HepG2 (cell line): Measurements from ENCODE around the gene EVC. TPM values are rescaled to one million over a fixed set of nuclear protein-coding genes. Genes with fewer than 3 reads are reported as not detected.

Experiments
- ATAC-seq: fragments of 200-7000 bp; cut with Tn5 transposase; 3 replicates; pipeline ENCODE4 v1.9.1; 2020; ENCODE audit warnings: mild to moderate bottlenecking, moderate library complexity
- BruUV-seq: library from RNA; stranded (reverse); fragments of 400-500 nt; replicated peaks from 2 replicates; lab custom pipeline; 2021; lab: Mats Ljungman, UMichigan
- CTCF ChIA-PET: fragments of 300-600 bp; formaldehyde crosslinking; extraction: SDS; loops from one replicate; lab custom pipeline; 2021; ENCODE audit warnings: low total read pairs, inconsistent platforms, low intra/inter-chr PET ratio; lab: Yijun Ruan, JAX
- POLR2A ChIA-PET: fragments of 350-600 bp; sonication (Branson Sonifier 250); formaldehyde crosslinking; loops from one replicate; lab custom pipeline; 2020; ENCODE audit warnings: antibody characterized with exemption, inconsistent platforms; lab: Yijun Ruan, JAX
- DNase-seq: peaks from one replicate; pipeline ENCODE4 v3.0.0-alpha.2; 2015; ENCODE audit warnings: low spot score
- FAIRE-seq: peaks from 3 replicates; lab custom pipeline; 2011; peaks lifted over from hg19 to GRCh38; lab: Jason Lieb, UNC
- H2AFZ ChIP-seq: one replicate; pipeline ENCODE4 v1.6.1; 2011; ENCODE audit warnings: low read length, inconsistent platforms
- H3K27ac ChIP-seq: fragments of 300-600 bp; 3 replicates; pipeline ENCODE4 v1.8.0; 2011; ENCODE audit warnings: mixed run types, mild to moderate bottlenecking, mixed read lengths, low read length, inconsistent platforms; ENCODE audit not compliant: insufficient read depth; ENCODE audit errors: extremely low read length
- H3K27me3 ChIP-seq, 2 experiments: fragments of 200-600 bp in 1 of 2; 2 replicates in 1 of 2; 3 replicates in 1 of 2; pipeline versions ENCODE4 v1.6.0 to v1.8.0; 2011; ENCODE audit warnings: low read length in 2 of 2, mild to moderate bottlenecking in 2 of 2, moderate library complexity in 2 of 2, inconsistent platforms in 1 of 2; ENCODE audit not compliant: insufficient read depth in 2 of 2, control insufficient read depth in 1 of 2
- H3K36me3 ChIP-seq, 2 experiments: fragments of 200-600 bp in 1 of 2; replicated peaks in 1 of 2; 2 replicates in 1 of 2; 3 replicates in 1 of 2; pipeline versions ENCODE4 v1.5.1 to v1.8.0; 2011; ENCODE audit warnings: low read length in 2 of 2, inconsistent platforms in 1 of 2; ENCODE audit not compliant: insufficient read depth in 2 of 2, control insufficient read depth in 1 of 2
- H3K4me1 ChIP-seq: 2 replicates; pipeline ENCODE4 v1.5.1; 2012; ENCODE audit warnings: low read length, inconsistent platforms; ENCODE audit not compliant: insufficient read depth
- H3K4me2 ChIP-seq: 2 replicates; pipeline ENCODE4 v1.6.0; 2011; ENCODE audit warnings: low read depth, low read length, inconsistent platforms
- H3K4me3 ChIP-seq, 3 experiments: fragments of 200-600 bp in 1 of 3; sonication (generic), shearing (Covaris generic) in 1 of 3; replicated peaks in 1 of 3; 2 replicates each; pipeline ENCODE4 v1.5.1; 2011 to 2016; ENCODE audit warnings: low read length in 3 of 3, inconsistent platforms in 2 of 3, low read depth in 2 of 3, mild to moderate bottlenecking in 2 of 3, control low read depth in 1 of 3, mixed read lengths in 1 of 3; ENCODE audit not compliant: insufficient read depth in 1 of 3
- H3K79me2 ChIP-seq: one replicate; pipeline ENCODE4 v1.6.1; 2011; ENCODE audit warnings: low read length, inconsistent platforms; ENCODE audit not compliant: insufficient read depth
- H3K9ac ChIP-seq: 2 replicates; pipeline ENCODE4 v1.6.0; 2011; ENCODE audit warnings: mild to moderate bottlenecking, low read depth, low read length, inconsistent platforms; ENCODE audit not compliant: insufficient read depth
- H3K9me3 ChIP-seq: 2 replicates; pipeline ENCODE4 v1.5.1; 2012; ENCODE audit warnings: mild to moderate bottlenecking, low read length
- H4K20me1 ChIP-seq: 2 replicates; pipeline ENCODE4 v1.6.0; 2011; ENCODE audit warnings: inconsistent platforms, mild to moderate bottlenecking, low read length, moderate library complexity; ENCODE audit not compliant: insufficient read depth
- ARNTL ChIP-seq: sonication (generic); formaldehyde crosslinking; IDR thresholded peaks from 2 replicates; pipeline ENCODE4 v1.4.0; 2020; ENCODE audit warnings: mild to moderate bottlenecking, missing genetic modification reagents
- MTF1 ChIP-seq: sonication (generic); formaldehyde crosslinking; IDR thresholded peaks from 2 replicates; pipeline ENCODE4 v1.5.0; 2020; ENCODE audit warnings: missing genetic modification reagents
- THAP11 ChIP-seq: IDR thresholded peaks from 2 replicates; pipeline ENCODE4 v1.6.1; 2016; ENCODE audit warnings: missing biosample characterization, missing genetic modification reagents
- ZNF20 ChIP-seq: sonication (generic); formaldehyde crosslinking; IDR thresholded peaks from 2 replicates; pipeline ENCODE4 v1.4.0; 2020; ENCODE audit warnings: mild to moderate bottlenecking, moderate library complexity, missing genetic modification reagents
- ZNF205 ChIP-seq: IDR thresholded peaks from 2 replicates; pipeline ENCODE4 v1.6.1; 2018; ENCODE audit warnings: missing biosample characterization, missing genetic modification reagents
- WGBS: methylation state at CpG from one replicate; pipeline ENCODE4 v1.1.6; 2017; ENCODE audit warnings: low lambda C conversion rate; 5-methylcytosine and 5-hydroxymethylcytosine counted together
- in situ Hi-C: cut with HindIII; loops from 2 replicates; pipeline ENCODE4 v1.10.0; 2017; ENCODE audit warnings: low pct_unique_long_range_greater_than_20kb; ENCODE audit not compliant: extremely low pct_ligation_motif_present
- intact Hi-C: fragments of 100-400 bp; cut with micrococcal nuclease; formaldehyde crosslinking; loops from one replicate; pipeline ENCODE4 v1.10.0; 2022; ENCODE audit not compliant: unreplicated experiment
- polyA plus RNA-seq, 8 experiments: library from polyadenylated mRNA; depleted of rRNA in 3 of 8; stranded (reverse) in 7 of 8; unstranded in 1 of 8; fragments of >200 nt; fragmentation: Illumina TruSeq in 4 of 8; extraction: Trizol in 4 of 8; gene quantifications; 2 replicates each; pipeline versions ENCODE4 v1.2.1 to v1.2.3, GENCODE V29; 2011 to 2016; ENCODE audit warnings: low read depth in 4 of 8, missing spikeins in 1 of 8, mixed read lengths in 1 of 8; ENCODE audit not compliant: insufficient read depth in 1 of 8
- total RNA-seq, 5 experiments: library from RNA; depleted of rRNA; stranded (reverse); fragments of >200 nt; fragmentation: Illumina TruSeq; extraction: Trizol; gene quantifications; 2 replicates each; pipeline ENCODE4 v1.2.3, GENCODE V29; 2016; ENCODE audit warnings: low read depth in 1 of 5
- TF ChIP-seq, protein P1 (sequence below): sonication (generic); formaldehyde crosslinking; IDR thresholded peaks from 2 replicates; pipeline ENCODE4 v1.5.0; 2020; ENCODE audit warnings: mild to moderate bottlenecking, missing genetic modification reagents
- TF ChIP-seq, protein P2 (sequence below): sonication (generic); formaldehyde crosslinking; IDR thresholded peaks from 2 replicates; pipeline ENCODE4 v1.5.1; 2020; ENCODE audit warnings: mild to moderate bottlenecking, missing genetic modification reagents, moderate library complexity

EVC gene
- total and polyA plus RNA-seq, 2 of the 13 experiments (the other 11 are each of a cell fraction or from before 2014, with no cell fraction given) = 3.1 to 4.9 TPM

DNA sequence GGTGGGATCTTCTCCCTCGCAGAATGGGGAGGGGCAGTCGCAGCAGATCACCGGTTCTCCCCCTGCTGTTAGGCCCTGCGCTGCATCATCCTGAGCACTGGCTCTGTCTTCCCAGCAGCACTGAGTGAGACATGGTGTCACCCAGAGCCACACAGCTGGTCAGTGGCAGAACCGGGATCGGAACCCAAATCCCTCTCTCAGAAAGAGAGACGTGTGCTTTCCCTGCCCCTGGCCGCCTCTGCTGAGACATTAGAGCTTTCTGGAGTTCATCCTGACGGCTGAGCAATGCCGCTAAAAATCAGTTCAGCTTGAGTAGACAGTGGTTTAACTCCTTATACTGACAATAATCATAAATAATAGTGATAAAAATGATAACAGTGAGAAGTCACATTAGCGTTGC lies 87.9 kb downstream of the EVC start:
- no peaks in the 10 kb centered on the region for H4K20me1 ChIP-seq
- no peak for DNase-seq
- TF ChIP-seq ZNF205 (CRISPR knock-in tag) = no peak
- no peak for TF ChIP-seq ZNF20 (CRISPR knock-in tag)
- TF ChIP-seq MTF1 (CRISPR knock-in tag) = no peak
- no peak for TF ChIP-seq ARNTL (CRISPR knock-in tag)
- TF ChIP-seq, protein P1, sequence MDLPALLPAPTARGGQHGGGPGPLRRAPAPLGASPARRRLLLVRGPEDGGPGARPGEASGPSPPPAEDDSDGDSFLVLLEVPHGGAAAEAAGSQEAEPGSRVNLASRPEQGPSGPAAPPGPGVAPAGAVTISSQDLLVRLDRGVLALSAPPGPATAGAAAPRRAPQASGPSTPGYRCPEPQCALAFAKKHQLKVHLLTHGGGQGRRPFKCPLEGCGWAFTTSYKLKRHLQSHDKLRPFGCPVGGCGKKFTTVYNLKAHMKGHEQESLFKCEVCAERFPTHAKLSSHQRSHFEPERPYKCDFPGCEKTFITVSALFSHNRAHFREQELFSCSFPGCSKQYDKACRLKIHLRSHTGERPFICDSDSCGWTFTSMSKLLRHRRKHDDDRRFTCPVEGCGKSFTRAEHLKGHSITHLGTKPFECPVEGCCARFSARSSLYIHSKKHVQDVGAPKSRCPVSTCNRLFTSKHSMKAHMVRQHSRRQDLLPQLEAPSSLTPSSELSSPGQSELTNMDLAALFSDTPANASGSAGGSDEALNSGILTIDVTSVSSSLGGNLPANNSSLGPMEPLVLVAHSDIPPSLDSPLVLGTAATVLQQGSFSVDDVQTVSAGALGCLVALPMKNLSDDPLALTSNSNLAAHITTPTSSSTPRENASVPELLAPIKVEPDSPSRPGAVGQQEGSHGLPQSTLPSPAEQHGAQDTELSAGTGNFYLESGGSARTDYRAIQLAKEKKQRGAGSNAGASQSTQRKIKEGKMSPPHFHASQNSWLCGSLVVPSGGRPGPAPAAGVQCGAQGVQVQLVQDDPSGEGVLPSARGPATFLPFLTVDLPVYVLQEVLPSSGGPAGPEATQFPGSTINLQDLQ = no peak
- TF ChIP-seq, protein P2, sequence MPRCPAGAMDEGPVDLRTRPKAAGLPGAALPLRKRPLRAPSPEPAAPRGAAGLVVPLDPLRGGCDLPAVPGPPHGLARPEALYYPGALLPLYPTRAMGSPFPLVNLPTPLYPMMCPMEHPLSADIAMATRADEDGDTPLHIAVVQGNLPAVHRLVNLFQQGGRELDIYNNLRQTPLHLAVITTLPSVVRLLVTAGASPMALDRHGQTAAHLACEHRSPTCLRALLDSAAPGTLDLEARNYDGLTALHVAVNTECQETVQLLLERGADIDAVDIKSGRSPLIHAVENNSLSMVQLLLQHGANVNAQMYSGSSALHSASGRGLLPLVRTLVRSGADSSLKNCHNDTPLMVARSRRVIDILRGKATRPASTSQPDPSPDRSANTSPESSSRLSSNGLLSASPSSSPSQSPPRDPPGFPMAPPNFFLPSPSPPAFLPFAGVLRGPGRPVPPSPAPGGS (CRISPR knock-in tag) = no peak
- no peak for TF ChIP-seq THAP11 (CRISPR knock-in tag)
- no peak overlapping the region for H2AFZ ChIP-seq
- 96% methylated on average over 10 of the region's 11 CpGs for WGBS
- ATAC-seq = no peak
- ChIA-PET POLR2A (no interaction called here), CTCF (no interaction called here)
- no peaks in the 10 kb centered on the region for H3K4me1 ChIP-seq
- H3K9me3 ChIP-seq = no peaks in the 10 kb centered on the region
- BruUV-seq = no TSS peak
- no peak overlapping the region for H3K4me2 ChIP-seq
- H3K36me3 ChIP-seq = peaks cover 2 to 4% of the 10 kb centered on the region in 2 experiments; a peak in 2 of 5 replicates
- intact Hi-C loops = no loop called here
- in situ Hi-C loops = no loop called here
- no peak overlapping the region for H3K9ac ChIP-seq
- no peak overlapping the region for H3K4me3 ChIP-seq
- no peaks in the 10 kb centered on the region for H3K27me3 ChIP-seq
- H3K79me2 ChIP-seq = no peaks in the 10 kb centered on the region
- no peak overlapping the region for H3K27ac ChIP-seq
- no peak for FAIRE-seq
